Lower leg skin (tissue), 3 donors: ENCODE measurements around the gene CLSTN2.

ENCODE experiments used
- POLR2A ChIP-seq, 2 donors: fragments of 450-650 bp; IDR thresholded peaks; one replicate each; pipeline ENCODE4 v1.6.1; 2016 to 2017; ENCODE audit warnings: antibody characterized with exemption in 2 of 2, mild to moderate bottlenecking in 1 of 2, moderate library complexity in 1 of 2
- TF ChIP-seq, protein P1 (sequence below), 3 donors: fragments of 450-650 bp; IDR thresholded peaks; one replicate each; pipeline ENCODE4 v1.5.1; 2016; ENCODE audit warnings: antibody characterized with exemption in 3 of 3, mild to moderate bottlenecking in 3 of 3, moderate library complexity in 2 of 3

GRCh38 chr3:140443806-140444205, 508.8 kb downstream of the CLSTN2 start:
- TF ChIP-seq, protein P1, sequence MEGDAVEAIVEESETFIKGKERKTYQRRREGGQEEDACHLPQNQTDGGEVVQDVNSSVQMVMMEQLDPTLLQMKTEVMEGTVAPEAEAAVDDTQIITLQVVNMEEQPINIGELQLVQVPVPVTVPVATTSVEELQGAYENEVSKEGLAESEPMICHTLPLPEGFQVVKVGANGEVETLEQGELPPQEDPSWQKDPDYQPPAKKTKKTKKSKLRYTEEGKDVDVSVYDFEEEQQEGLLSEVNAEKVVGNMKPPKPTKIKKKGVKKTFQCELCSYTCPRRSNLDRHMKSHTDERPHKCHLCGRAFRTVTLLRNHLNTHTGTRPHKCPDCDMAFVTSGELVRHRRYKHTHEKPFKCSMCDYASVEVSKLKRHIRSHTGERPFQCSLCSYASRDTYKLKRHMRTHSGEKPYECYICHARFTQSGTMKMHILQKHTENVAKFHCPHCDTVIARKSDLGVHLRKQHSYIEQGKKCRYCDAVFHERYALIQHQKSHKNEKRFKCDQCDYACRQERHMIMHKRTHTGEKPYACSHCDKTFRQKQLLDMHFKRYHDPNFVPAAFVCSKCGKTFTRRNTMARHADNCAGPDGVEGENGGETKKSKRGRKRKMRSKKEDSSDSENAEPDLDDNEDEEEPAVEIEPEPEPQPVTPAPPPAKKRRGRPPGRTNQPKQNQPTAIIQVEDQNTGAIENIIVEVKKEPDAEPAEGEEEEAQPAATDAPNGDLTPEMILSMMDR (IDR thresholded peaks at IDR 0.05): no peak
- no peak for TF ChIP-seq POLR2A (IDR thresholded peaks at IDR 0.05)
